SK-N-MC (cell line): Measurements from ENCODE around the gene ASCC1.

Experiments used
- EZH2 ChIP-seq: fragments of 200-600 bp; sonication (generic); IDR thresholded peaks from one replicate; pipeline ENCODE4 v1.6.1; 2017; ENCODE audit warnings: antibody characterized with exemption
- FOXP2 ChIP-seq: optimal IDR thresholded peaks from 2 replicates; pipeline ENCODE3; 2011; ENCODE audit warnings: mild to moderate bottlenecking, moderate library complexity; ENCODE audit not compliant: insufficient read depth; ENCODE audit errors: extremely low read length, control extremely low read depth
- POLR2AphosphoS5 ChIP-seq: IDR thresholded peaks from 2 replicates; pipeline ENCODE4 v1.6.1; 2012; ENCODE audit warnings: mild to moderate bottlenecking, low read depth, low read length, borderline replicate concordance

DNA sequence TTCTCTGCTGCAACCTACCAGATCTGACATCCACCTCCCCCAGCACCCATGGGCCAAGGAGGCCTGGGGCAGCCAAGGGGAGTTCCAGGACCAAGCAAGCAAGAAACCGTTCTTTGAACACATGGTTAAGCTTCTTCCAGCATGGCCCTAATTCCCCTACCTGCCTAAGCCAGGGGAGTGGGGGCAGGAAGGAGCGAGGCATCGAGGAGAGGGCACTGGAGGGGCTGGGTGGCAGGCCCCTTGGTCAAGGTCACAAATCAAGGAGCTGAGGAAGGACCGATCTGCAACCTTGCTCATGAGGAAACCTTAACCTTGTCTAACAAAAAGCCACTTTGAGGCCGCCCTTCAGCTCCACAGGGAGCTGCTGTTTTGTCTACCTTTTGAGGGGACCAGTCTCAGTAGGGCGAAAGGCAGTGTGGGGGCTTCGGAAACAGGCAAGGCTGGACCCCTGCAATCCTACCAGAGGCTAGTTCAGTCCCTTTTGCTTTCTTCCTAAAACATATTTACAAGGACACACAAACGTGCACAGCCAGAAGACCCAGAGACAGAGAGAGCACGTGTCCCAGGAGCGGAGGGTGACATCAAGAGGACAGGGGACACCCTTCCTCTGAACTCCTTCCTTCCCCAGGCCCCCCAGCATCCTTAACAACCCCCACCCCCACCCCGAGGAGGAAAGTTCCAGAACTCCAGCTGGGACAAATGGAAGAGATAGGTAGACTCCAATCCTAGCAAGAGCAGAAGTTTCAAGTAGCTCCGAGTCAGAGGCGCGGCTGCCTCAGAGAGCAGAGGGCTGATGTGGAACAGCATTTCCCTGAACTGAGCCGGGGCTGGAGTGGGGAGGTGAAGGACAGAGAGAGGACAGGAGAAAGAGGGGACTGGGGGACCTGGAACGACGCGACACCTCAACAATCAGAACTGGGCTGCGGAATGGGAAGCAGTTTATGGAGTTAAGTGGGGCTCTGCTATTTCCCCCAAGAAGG, 155.9 kb downstream of the ASCC1 start:
- TF ChIP-seq POLR2AphosphoS5 (no peak), EZH2 (no peak), FOXP2 (no peak)
